Astrocyte (in vitro differentiated cells and primary cell): ENCODE measurements around the gene SDC4. TPM values are rescaled to one million over a fixed set of nuclear protein-coding genes. Genes with fewer than 3 reads are reported as not detected.

ENCODE experiments used
- DNase-seq: peaks from one replicate; pipeline ENCODE4 v3.0.0-alpha.2; 2010; ENCODE audit warnings: low read depth
- FAIRE-seq: peaks from 2 replicates; lab custom pipeline; 2011; peaks lifted over from hg19 to GRCh38; lab: Jason Lieb, UNC
- H2AFZ ChIP-seq: 2 replicates; pipeline ENCODE4 v1.6.0; 2012; ENCODE audit warnings: low read depth, low read length, inconsistent platforms
- H3K27ac ChIP-seq: 2 replicates; pipeline ENCODE4 v1.5.1; 2011; ENCODE audit warnings: low read depth, low read length, inconsistent platforms
- H3K27me3 ChIP-seq: 2 replicates; pipeline ENCODE4 v1.6.0; 2011; ENCODE audit warnings: low read length, inconsistent platforms; ENCODE audit not compliant: insufficient read depth
- H3K36me3 ChIP-seq: 2 replicates; pipeline ENCODE4 v1.5.1; 2011; ENCODE audit warnings: low read length, inconsistent platforms; ENCODE audit not compliant: insufficient read depth
- H3K4me1 ChIP-seq: 2 replicates; pipeline ENCODE4 v1.5.1; 2011; ENCODE audit warnings: low read length, inconsistent platforms; ENCODE audit not compliant: insufficient read depth
- H3K4me2 ChIP-seq: 2 replicates; pipeline ENCODE4 v1.6.0; 2012; ENCODE audit warnings: low read length, inconsistent platforms
- H3K4me3 ChIP-seq: 2 replicates; pipeline ENCODE4 v1.5.1; 2011; ENCODE audit warnings: low read depth, mild to moderate bottlenecking, low read length, inconsistent platforms; ENCODE audit not compliant: insufficient read depth
- H3K79me2 ChIP-seq: 2 replicates; pipeline ENCODE4 v1.6.0; 2012; ENCODE audit warnings: mild to moderate bottlenecking, low read length, inconsistent platforms; ENCODE audit not compliant: insufficient read depth
- H3K9ac ChIP-seq: 2 replicates; pipeline ENCODE4 v1.6.0; 2012; ENCODE audit warnings: mild to moderate bottlenecking, low read length, inconsistent platforms
- H3K9me3 ChIP-seq: 2 replicates; pipeline ENCODE4 v1.5.1; 2012; ENCODE audit warnings: low read depth, mild to moderate bottlenecking, low read length, inconsistent platforms; ENCODE audit not compliant: insufficient read depth
- H4K20me1 ChIP-seq: 2 replicates; pipeline ENCODE4 v1.6.0; 2012; ENCODE audit warnings: low read length, inconsistent platforms; ENCODE audit not compliant: insufficient read depth
- H3K27ac Mint-ChIP-seq: one replicate; pipeline ENCODE4 v1.8.0; 2021; ENCODE audit warnings: mild to moderate bottlenecking, mixed read lengths; ENCODE audit not compliant: unreplicated experiment
- H3K27me3 Mint-ChIP-seq: one replicate; pipeline ENCODE4 v1.8.0; 2021; ENCODE audit warnings: low read depth, mixed read lengths; ENCODE audit not compliant: unreplicated experiment
- H3K36me3 Mint-ChIP-seq: one replicate; pipeline ENCODE4 v1.8.0; 2021; ENCODE audit warnings: low read depth, mixed read lengths; ENCODE audit not compliant: unreplicated experiment
- H3K4me1 Mint-ChIP-seq: one replicate; pipeline ENCODE4 v1.8.0; 2021; ENCODE audit warnings: low read depth, mixed read lengths; ENCODE audit not compliant: unreplicated experiment
- H3K4me3 Mint-ChIP-seq: one replicate; pipeline ENCODE4 v1.8.0; 2021; ENCODE audit warnings: mild to moderate bottlenecking, moderate library complexity, mixed read lengths; ENCODE audit not compliant: unreplicated experiment
- H3K9me3 Mint-ChIP-seq: one replicate; pipeline ENCODE4 v1.8.0; 2021; ENCODE audit warnings: mild to moderate bottlenecking, mixed read lengths; ENCODE audit not compliant: unreplicated experiment
- EZH2 ChIP-seq: IDR thresholded peaks from 2 replicates; pipeline ENCODE4 v1.6.1; 2012; ENCODE audit warnings: mild to moderate bottlenecking, low read length, inconsistent platforms; ENCODE audit not compliant: insufficient read depth
- total RNA-seq: library from RNA; stranded (reverse); gene quantifications from 2 replicates; pipeline ENCODE4 v1.2.1, GENCODE V29; 2021
- TF ChIP-seq, protein P1 (sequence below): IDR thresholded peaks from 2 replicates; pipeline ENCODE4 v1.5.1; 2011; ENCODE audit warnings: low read depth, mild to moderate bottlenecking, inconsistent platforms, low read length, moderate library complexity; ENCODE audit not compliant: insufficient read depth

The SDC4 gene
- total RNA-seq, 1 donor from 2014 or later = 135 TPM

DNA sequence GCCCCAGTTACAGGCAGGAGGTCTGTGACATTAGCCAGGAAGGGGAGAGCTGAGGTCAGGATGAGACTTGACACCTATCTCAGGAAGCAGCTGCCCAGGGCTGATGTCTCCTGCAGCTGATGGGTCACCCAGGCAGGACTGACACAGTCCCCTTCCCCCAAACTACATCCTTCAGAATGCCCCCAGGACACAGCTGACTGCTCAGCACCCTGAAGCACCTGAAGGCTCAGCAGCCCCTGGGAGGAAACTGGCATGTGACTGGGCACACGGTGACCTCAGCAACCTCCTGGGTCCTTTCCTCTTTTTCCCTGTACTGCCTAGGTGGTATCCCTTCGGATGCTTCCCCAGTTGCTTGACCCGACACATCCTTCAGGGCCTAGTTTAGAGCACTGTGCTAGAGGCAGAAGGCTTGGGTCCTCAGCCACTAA, 1.9 kb downstream of the SDC4 start:
- no peaks in the 10 kb centered on the region for H3K9me3 Mint-ChIP-seq
- H3K27ac ChIP-seq = peak overlapping the region; percentile 90
- peaks cover 60% of the 10 kb centered on the region for H3K4me1 ChIP-seq
- H3K4me3 Mint-ChIP-seq = peak overlapping the region; percentile 97
- no peaks in the 10 kb centered on the region for H3K27me3 ChIP-seq
- H3K79me2 ChIP-seq = peaks cover 68% of the 10 kb centered on the region
- H3K36me3 Mint-ChIP-seq = no peaks in the 10 kb centered on the region
- no peaks in the 10 kb centered on the region for H3K36me3 ChIP-seq
- no peak for FAIRE-seq
- peak overlapping the region; percentile 92 for H3K4me3 ChIP-seq
- H3K27ac Mint-ChIP-seq = peak overlapping the region; percentile 6
- DNase-seq = no peak
- no peak for TF ChIP-seq EZH2
- TF ChIP-seq, protein P1, sequence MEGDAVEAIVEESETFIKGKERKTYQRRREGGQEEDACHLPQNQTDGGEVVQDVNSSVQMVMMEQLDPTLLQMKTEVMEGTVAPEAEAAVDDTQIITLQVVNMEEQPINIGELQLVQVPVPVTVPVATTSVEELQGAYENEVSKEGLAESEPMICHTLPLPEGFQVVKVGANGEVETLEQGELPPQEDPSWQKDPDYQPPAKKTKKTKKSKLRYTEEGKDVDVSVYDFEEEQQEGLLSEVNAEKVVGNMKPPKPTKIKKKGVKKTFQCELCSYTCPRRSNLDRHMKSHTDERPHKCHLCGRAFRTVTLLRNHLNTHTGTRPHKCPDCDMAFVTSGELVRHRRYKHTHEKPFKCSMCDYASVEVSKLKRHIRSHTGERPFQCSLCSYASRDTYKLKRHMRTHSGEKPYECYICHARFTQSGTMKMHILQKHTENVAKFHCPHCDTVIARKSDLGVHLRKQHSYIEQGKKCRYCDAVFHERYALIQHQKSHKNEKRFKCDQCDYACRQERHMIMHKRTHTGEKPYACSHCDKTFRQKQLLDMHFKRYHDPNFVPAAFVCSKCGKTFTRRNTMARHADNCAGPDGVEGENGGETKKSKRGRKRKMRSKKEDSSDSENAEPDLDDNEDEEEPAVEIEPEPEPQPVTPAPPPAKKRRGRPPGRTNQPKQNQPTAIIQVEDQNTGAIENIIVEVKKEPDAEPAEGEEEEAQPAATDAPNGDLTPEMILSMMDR = no peak
- H3K9me3 ChIP-seq = no peaks in the 10 kb centered on the region
- H3K4me1 Mint-ChIP-seq = peaks cover 53% of the 10 kb centered on the region
- H3K27me3 Mint-ChIP-seq = no peaks in the 10 kb centered on the region
- H4K20me1 ChIP-seq = peaks cover 42% of the 10 kb centered on the region
- H3K4me2 ChIP-seq = peak overlapping the region; percentile 95
- no peak overlapping the region for H2AFZ ChIP-seq
- H3K9ac ChIP-seq = peak overlapping the region; percentile 99

DNA sequence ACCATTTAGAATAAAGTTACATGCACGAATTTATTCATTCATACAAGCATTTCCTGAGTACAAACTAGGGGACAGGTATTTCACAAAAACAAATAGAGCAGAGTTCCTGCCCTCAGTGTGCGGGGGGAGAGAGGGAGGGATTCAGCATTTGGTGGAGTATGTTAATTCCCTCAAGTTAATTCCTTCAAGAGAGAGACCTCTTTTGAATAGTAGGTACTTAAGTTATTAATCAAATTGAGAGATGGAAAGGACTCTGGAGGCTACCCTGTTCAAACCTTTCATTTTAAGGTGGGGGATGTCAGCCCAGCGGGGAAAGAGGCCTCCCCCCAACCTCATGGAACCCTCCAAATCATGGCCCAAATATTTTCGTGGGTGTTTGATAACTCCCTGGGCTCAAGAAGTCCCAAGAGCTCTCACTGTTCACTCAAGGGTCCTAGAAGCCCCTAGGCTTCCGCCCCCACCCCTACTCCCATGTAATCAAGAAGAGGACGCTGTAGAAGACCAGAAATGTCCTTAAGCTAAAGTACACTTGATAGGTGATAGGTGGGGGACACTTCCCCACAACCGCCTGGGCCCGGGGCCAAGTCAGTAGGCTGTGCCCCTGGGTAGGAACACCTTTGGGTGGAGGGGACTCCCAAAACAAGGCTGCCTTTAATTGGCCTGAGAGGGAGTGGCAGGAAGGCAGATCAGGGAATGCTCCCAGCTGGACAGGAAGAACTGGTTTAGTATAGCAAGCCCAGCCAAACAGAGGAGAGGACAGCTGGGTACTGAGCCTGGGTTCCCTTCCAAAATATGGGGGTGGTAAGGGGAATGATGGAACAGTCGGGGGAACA, 2.9 kb downstream of the SDC4 start:
- Mint-ChIP-seq H3K9me3 (no peaks in the 10 kb centered on the region), H3K36me3 (peaks cover 1% of the 10 kb centered on the region), H3K27ac (peak overlapping the region; percentile 89), H3K4me3 (peak overlapping the region; percentile 97), H3K4me1 (peaks cover 62% of the 10 kb centered on the region), H3K27me3 (no peaks in the 10 kb centered on the region)
- DNase-seq (no peak), FAIRE-seq (no peak)
- H3K9ac ChIP-seq = peak overlapping the region; percentile 99
- H3K9me3 ChIP-seq = no peaks in the 10 kb centered on the region
- H2AFZ ChIP-seq = no peak overlapping the region
- peaks cover 50% of the 10 kb centered on the region for H4K20me1 ChIP-seq
- H3K4me1 ChIP-seq = peaks cover 69% of the 10 kb centered on the region
- H3K4me2 ChIP-seq = peak overlapping the region; percentile 95
- TF ChIP-seq, protein P1 = no peak
- TF ChIP-seq EZH2 = no peak
- peaks cover 78% of the 10 kb centered on the region for H3K79me2 ChIP-seq
- H3K27me3 ChIP-seq = no peaks in the 10 kb centered on the region
- peak overlapping the region; percentile 92 for H3K4me3 ChIP-seq
- H3K27ac ChIP-seq = peak overlapping the region; percentile 93
- peaks cover 1% of the 10 kb centered on the region for H3K36me3 ChIP-seq
